Epidermal melanocyte (primary cell): ENCODE measurements around the gene KRTAP10-2.

Experiments used
- DNase-seq: peaks from one replicate; pipeline ENCODE4 v3.0.0; 2011; ENCODE audit warnings: low spot score; ENCODE audit not compliant: insufficient read length

The KRTAP10-2 gene

DNA sequence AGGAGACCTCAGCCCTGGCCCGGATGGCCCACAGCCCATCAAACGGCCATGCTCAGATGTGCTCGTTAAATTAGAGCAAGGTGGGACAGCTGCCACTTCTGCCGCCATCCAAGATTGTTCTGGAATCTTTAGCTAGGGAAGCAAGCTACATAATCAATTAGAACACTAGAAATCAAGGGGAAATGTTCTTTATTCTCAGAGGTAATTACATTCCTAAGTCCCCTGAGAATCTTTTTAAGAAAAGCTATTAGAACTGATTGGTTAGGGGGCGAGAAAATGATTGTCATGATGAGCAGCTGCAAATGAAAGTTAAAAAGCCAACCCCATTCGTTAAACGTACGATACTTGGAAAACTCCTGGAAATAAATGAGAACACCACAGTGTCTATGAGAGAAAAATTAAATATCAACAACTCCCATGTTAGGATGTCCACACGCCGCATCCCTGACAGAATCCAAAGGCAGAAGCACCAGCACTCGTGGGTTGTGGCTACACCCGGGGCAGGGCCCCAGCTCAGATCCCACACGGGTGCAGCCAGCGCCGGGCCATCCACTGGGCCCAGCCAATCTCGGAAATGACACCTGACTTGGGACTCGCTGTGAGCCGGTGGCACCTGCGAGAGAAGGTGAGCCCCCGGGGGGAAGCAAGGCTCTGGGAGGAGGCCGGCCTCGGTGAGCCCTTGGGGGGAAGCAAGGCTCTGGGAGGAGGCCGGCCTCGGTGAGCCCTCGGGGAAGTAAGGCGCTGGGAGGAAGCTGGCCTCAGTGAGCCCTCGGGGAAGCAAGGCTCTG, 48.9 kb downstream of the KRTAP10-2 start:
- no peak for DNase-seq
